ENCODE measurements around the gene TERF2IP. TPM values are rescaled to one million over a fixed set of nuclear protein-coding genes. Genes with fewer than 3 reads are reported as not detected.

Gene TERF2IP
- total RNA-seq, 2 donors from 2014 or later = 20.0 to 23.4 TPM

- Mint-ChIP-seq H3K9me3 (no peaks in the 10 kb centered on the region), H3K4me1 (no peaks in the 10 kb centered on the region), H3K4me3 (no peak overlapping the region), H3K27me3 (ENCODE audit: insufficient read depth) (no peaks in the 10 kb centered on the region), H3K36me3 (ENCODE audit: low read depth) (peaks cover 79% of the 10 kb centered on the region), H3K27ac (no peak overlapping the region)
- no peaks in the 10 kb centered on the region for H3K9me3 ChIP-seq (ENCODE audit: control insufficient read depth, low read length)
- no peak for TF ChIP-seq CTCF (conservative IDR thresholded peaks at IDR 0.05)
- peaks cover 77% of the 10 kb centered on the region for H3K36me3 ChIP-seq (ENCODE audit: control insufficient read depth, insufficient read depth, low read length)
- H3K27ac ChIP-seq (ENCODE audit: low read depth, low read length) = no peak overlapping the region
- no peak overlapping the region for H3K9ac ChIP-seq (ENCODE audit: extremely low read depth, low read length, poor library complexity, severe bottlenecking)
- no peak for DNase-seq
- no peak overlapping the region for H3K4me3 ChIP-seq (ENCODE audit: low read length)
- no peaks in the 10 kb centered on the region for H3K4me1 ChIP-seq (ENCODE audit: control insufficient read depth, insufficient read depth, low read length)
- WGBS, 2 experiments (ENCODE audit: insufficient coverage in 1 of 2, insufficient read length in 1 of 2) = 80 to 98% methylated on average over 1 to 2 of the region's 2 CpGs
- no peaks in the 10 kb centered on the region for H3K27me3 ChIP-seq (ENCODE audit: control insufficient read depth, insufficient read depth, low read length, poor library complexity, severe bottlenecking)
Observed at GRCh38 chr16:75615619-75616018, 32.0 kb upstream of the TERF2IP start.

GRCh38 chr16:75616521-75617010 lies 31.0 kb upstream of the TERF2IP start:
- H3K9me3 ChIP-seq (ENCODE audit: control insufficient read depth, low read length) = no peaks in the 10 kb centered on the region
- H3K36me3 Mint-ChIP-seq (ENCODE audit: low read depth) = peaks cover 73% of the 10 kb centered on the region
- no peaks in the 10 kb centered on the region for H3K9me3 Mint-ChIP-seq
- no peak for DNase-seq
- H3K4me1 ChIP-seq (ENCODE audit: control insufficient read depth, insufficient read depth, low read length) = no peaks in the 10 kb centered on the region
- TF ChIP-seq CTCF (conservative IDR thresholded peaks at IDR 0.05) = no peak
- H3K9ac ChIP-seq (ENCODE audit: extremely low read depth, low read length, poor library complexity, severe bottlenecking) = no peak overlapping the region
- 96 to 97% methylated on average over 4 of the region's 4 CpGs for WGBS, 2 experiments (ENCODE audit: insufficient coverage in 1 of 2, insufficient read length in 1 of 2)
- H3K27me3 ChIP-seq (ENCODE audit: control insufficient read depth, insufficient read depth, low read length, poor library complexity, severe bottlenecking) = no peaks in the 10 kb centered on the region
- no peak overlapping the region for H3K4me3 Mint-ChIP-seq
- H3K36me3 ChIP-seq (ENCODE audit: control insufficient read depth, insufficient read depth, low read length) = peaks cover 69% of the 10 kb centered on the region
- H3K4me3 ChIP-seq (ENCODE audit: low read length) = no peak overlapping the region
- H3K27ac ChIP-seq (ENCODE audit: low read depth, low read length) = no peak overlapping the region
- no peaks in the 10 kb centered on the region for H3K4me1 Mint-ChIP-seq
- H3K27me3 Mint-ChIP-seq (ENCODE audit: insufficient read depth) = no peaks in the 10 kb centered on the region
- H3K27ac Mint-ChIP-seq = no peak overlapping the region

- no peak overlapping the region for H3K9ac ChIP-seq (ENCODE audit: extremely low read depth, low read length, poor library complexity, severe bottlenecking)
- H3K4me3 ChIP-seq (ENCODE audit: low read length) = no peak overlapping the region
- H3K4me1 ChIP-seq (ENCODE audit: control insufficient read depth, insufficient read depth, low read length) = no peaks in the 10 kb centered on the region
- Mint-ChIP-seq H3K36me3 (ENCODE audit: low read depth) (peaks cover 71% of the 10 kb centered on the region), H3K4me3 (no peak overlapping the region), H3K27ac (no peak overlapping the region), H3K9me3 (no peaks in the 10 kb centered on the region), H3K4me1 (peaks cover 2% of the 10 kb centered on the region), H3K27me3 (ENCODE audit: insufficient read depth) (no peaks in the 10 kb centered on the region)
- no peak overlapping the region for H3K27ac ChIP-seq (ENCODE audit: low read depth, low read length)
- WGBS, 2 experiments (ENCODE audit: insufficient coverage in 1 of 2, insufficient read length in 1 of 2) = 89 to 100% methylated on average over 3 of the region's 3 CpGs
- H3K9me3 ChIP-seq (ENCODE audit: control insufficient read depth, low read length) = no peaks in the 10 kb centered on the region
- peaks cover 67% of the 10 kb centered on the region for H3K36me3 ChIP-seq (ENCODE audit: control insufficient read depth, insufficient read depth, low read length)
- no peaks in the 10 kb centered on the region for H3K27me3 ChIP-seq (ENCODE audit: control insufficient read depth, insufficient read depth, low read length, poor library complexity, severe bottlenecking)
- TF ChIP-seq CTCF (conservative IDR thresholded peaks at IDR 0.05) = no peak
- DNase-seq = no peak
Observed at GRCh38 chr16:75617121-75617520, 30.5 kb upstream of the TERF2IP start.

Data from endodermal cell (in vitro differentiated cells).